Measurements from ENCODE around the gene STARD3. TPM values are rescaled to one million over a fixed set of nuclear protein-coding genes. Genes with fewer than 3 reads are reported as not detected.
A peak's percentile ranks its signal among the peaks of the same experiment; 100 is the strongest.

STARD3 gene
- total and polyA plus RNA-seq, 2 donors from 2014 or later = 32.1 to 47.6 TPM

DNA sequence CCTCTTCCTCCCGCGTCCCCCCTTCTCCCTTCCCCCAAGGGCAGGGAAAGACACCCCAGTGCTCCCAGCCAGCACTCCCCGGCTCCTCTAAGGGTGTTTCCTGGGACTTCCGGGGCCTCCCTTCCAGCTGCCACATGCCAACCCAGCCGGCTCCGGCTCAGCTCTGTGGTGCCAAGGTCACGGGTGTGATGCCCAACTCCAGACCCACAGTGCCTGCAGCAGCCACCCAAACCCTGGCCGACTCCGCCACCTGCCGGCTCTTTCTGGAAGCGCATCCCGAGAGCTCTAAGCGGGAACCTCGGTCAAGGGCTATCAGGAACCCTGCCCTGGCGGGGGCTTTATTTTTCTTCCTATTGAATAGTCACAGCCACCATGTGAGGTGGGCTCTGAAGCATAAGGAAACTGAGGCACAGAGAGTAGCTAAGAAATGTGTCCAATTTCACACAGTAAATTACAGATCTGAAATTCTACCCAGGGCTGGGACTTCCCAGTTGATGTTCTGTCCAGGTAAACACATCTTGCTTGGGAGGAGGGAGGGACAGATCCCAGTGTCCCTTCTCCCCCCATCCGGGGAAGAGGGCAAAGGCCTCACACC is 13.5 kb upstream of the STARD3 start:
- intact Hi-C loops (cut with DNase I) = loop anchor here (10.0 kb wide), 1 partner anchor 79 kb away; no protein-coding TSS in a partner anchor
- no peak overlapping the region for H3K27ac ChIP-seq (ENCODE audit: low read depth in 2 of 2, low read length in 2 of 2)
- peak; percentile 79 to 94 (median 84) for DNase-seq
- H3K9ac ChIP-seq (ENCODE audit: low read length in 3 of 3) = no peak overlapping the region
- H3K27me3 ChIP-seq (ENCODE audit: control insufficient read depth, insufficient read depth, low read length) = peaks cover 2% of the 10 kb centered on the region
- TF ChIP-seq CTCF (IDR thresholded peaks at IDR 0.05; ENCODE audit: borderline replicate concordance, extremely low read depth, insufficient read depth) = peak; percentile 95
- peaks cover 0 to 11% (median 3%) of the 10 kb centered on the region in 3 donors for H3K4me1 ChIP-seq (ENCODE audit: control insufficient read depth in 2 of 3, insufficient read depth in 2 of 3, low read depth in 1 of 3, low read length in 3 of 3)
- H3K36me3 ChIP-seq (ENCODE audit: control insufficient read depth in 2 of 3, insufficient read depth in 3 of 3, low read length in 3 of 3) = no peaks in the 10 kb centered on the region
- no peak for FAIRE-seq
- no peak overlapping the region for H3K4me3 ChIP-seq (ENCODE audit: low read length in 3 of 3)
- no peaks in the 10 kb centered on the region for H3K9me3 ChIP-seq (ENCODE audit: control insufficient read depth in 2 of 3, insufficient read depth in 1 of 3, low read length in 3 of 3)

DNA sequence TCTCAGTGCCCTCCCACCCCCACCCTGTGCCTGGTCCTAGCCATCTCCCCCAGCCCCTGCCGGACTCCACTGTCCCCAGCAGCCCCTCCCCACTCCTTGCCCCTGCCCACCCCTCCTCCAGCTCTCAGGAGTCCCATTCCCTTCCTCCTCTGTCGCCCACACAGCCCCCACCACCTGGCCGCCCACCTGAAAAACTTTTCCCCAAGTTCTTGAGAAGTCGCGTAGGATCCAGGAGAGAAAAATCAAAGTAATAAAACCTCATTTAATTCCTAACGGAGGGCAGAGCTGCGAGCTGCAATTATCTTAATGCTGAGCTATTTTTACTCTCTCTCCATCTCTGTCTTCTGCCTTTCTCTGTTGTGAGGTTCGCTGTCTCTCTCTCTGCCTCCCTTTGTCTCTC is 12.6 kb upstream of the STARD3 start:
- TF ChIP-seq CTCF (IDR thresholded peaks at IDR 0.05; ENCODE audit: borderline replicate concordance, extremely low read depth, insufficient read depth) = no peak
- Histone ChIP-seq H3K4me1 (ENCODE audit: control insufficient read depth in 2 of 3, insufficient read depth in 2 of 3, low read depth in 1 of 3, low read length in 3 of 3) (peaks cover 0 to 11% (median 3%) of the 10 kb centered on the region in 3 donors), H3K27me3 (ENCODE audit: control insufficient read depth, insufficient read depth, low read length) (peaks cover 2% of the 10 kb centered on the region), H3K4me3 (ENCODE audit: low read length in 3 of 3) (no peak overlapping the region), H3K9ac (ENCODE audit: low read length in 3 of 3) (no peak overlapping the region), H3K9me3 (ENCODE audit: control insufficient read depth in 2 of 3, insufficient read depth in 1 of 3, low read length in 3 of 3) (no peaks in the 10 kb centered on the region), H3K36me3 (ENCODE audit: control insufficient read depth in 2 of 3, insufficient read depth in 3 of 3, low read length in 3 of 3) (no peaks in the 10 kb centered on the region), H3K27ac (ENCODE audit: low read depth in 2 of 2, low read length in 2 of 2) (no peak overlapping the region)
- no peak for DNase-seq
- intact Hi-C loops (cut with DNase I) = loop anchor here (10.0 kb wide), 1 partner anchor 80 kb away; no protein-coding TSS in a partner anchor
- FAIRE-seq = no peak

DNA sequence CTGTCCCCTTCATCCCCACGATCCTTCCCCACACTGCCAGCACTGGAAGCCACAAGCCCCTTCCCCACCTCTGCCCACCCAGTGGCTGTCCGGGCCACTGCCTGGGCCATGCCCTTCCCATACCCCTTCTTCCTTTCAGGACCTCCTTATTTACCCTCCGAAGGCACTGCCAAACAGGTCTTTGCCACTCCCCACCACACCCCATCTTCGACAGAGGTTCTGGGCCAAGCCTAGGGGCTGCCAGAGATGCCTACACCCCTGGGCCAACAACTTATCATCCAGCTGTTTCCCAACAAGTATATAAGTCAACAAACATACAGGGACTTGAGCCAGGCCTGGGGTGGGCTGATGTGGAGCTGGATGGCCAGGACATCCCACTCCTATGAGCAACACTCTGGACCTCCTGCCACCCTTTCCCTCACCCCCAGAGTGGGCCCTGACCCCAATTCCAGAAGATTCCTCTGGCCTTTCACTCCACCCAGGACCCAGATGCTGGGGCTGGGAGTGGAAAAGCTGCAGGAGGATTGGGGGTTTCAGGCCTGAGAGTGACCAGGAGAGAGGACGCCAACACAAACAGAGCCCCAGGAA is 11.7 kb upstream of the STARD3 start:
- H3K36me3 ChIP-seq (ENCODE audit: control insufficient read depth in 2 of 3, insufficient read depth in 3 of 3, low read length in 3 of 3) = no peaks in the 10 kb centered on the region
- DNase-seq (peak in 1 of 5 donors; percentile 61), FAIRE-seq (no peak)
- no peak overlapping the region for H3K9ac ChIP-seq (ENCODE audit: low read length in 3 of 3)
- no peak overlapping the region for H3K27ac ChIP-seq (ENCODE audit: low read depth in 2 of 2, low read length in 2 of 2)
- H3K9me3 ChIP-seq (ENCODE audit: control insufficient read depth in 2 of 3, insufficient read depth in 1 of 3, low read length in 3 of 3) = no peaks in the 10 kb centered on the region
- peaks cover 0 to 11% (median 3%) of the 10 kb centered on the region in 3 donors for H3K4me1 ChIP-seq (ENCODE audit: control insufficient read depth in 2 of 3, insufficient read depth in 2 of 3, low read depth in 1 of 3, low read length in 3 of 3)
- TF ChIP-seq CTCF (IDR thresholded peaks at IDR 0.05; ENCODE audit: borderline replicate concordance, extremely low read depth, insufficient read depth) = no peak
- H3K4me3 ChIP-seq (ENCODE audit: low read length in 3 of 3) = no peak overlapping the region
- peaks cover 2% of the 10 kb centered on the region for H3K27me3 ChIP-seq (ENCODE audit: control insufficient read depth, insufficient read depth, low read length)
- intact Hi-C loops (cut with DNase I) = loop anchor here (10.0 kb wide), 1 partner anchor 80 kb away; no protein-coding TSS in a partner anchor

All from kidney (tissue), 14 donors.